Measurements from ENCODE around the gene VPS13A.

The VPS13A gene

GRCh38 chr9:77453825-77454647 lies 276.7 kb downstream of the VPS13A start:
- Histone ChIP-seq H3K9ac (ENCODE audit: low read depth, low read length) (no peak overlapping the region), H3K9me3 (ENCODE audit: control insufficient read depth, insufficient read depth, low read length) (no peaks in the 10 kb centered on the region), H3K4me1 (ENCODE audit: insufficient read depth, low read length) (peaks cover 9% of the 10 kb centered on the region; the same call in 1 of the 2 replicates), H3K36me3 (ENCODE audit: insufficient read depth, low read length) (no peaks in the 10 kb centered on the region)

- Histone ChIP-seq H3K4me1 (ENCODE audit: insufficient read depth, low read length) (peaks cover 9% of the 10 kb centered on the region; the same call in 1 of the 2 replicates), H3K9me3 (ENCODE audit: control insufficient read depth, insufficient read depth, low read length) (no peaks in the 10 kb centered on the region), H3K36me3 (ENCODE audit: insufficient read depth, low read length) (no peaks in the 10 kb centered on the region), H3K9ac (ENCODE audit: low read depth, low read length) (no peak overlapping the region)
Measured at GRCh38 chr9:77454663-77455062, 277.3 kb downstream of the VPS13A start.

GRCh38 chr9:77455312-77455927 lies 278.1 kb downstream of the VPS13A start:
- Histone ChIP-seq H3K9ac (ENCODE audit: low read depth, low read length) (no peak overlapping the region), H3K4me1 (ENCODE audit: insufficient read depth, low read length) (peaks cover 9% of the 10 kb centered on the region; the same call in 1 of the 2 replicates), H3K9me3 (ENCODE audit: control insufficient read depth, insufficient read depth, low read length) (no peaks in the 10 kb centered on the region), H3K36me3 (ENCODE audit: insufficient read depth, low read length) (no peaks in the 10 kb centered on the region)

GRCh38 chr9:77456829-77457437 lies 279.6 kb downstream of the VPS13A start:
- Histone ChIP-seq H3K4me1 (ENCODE audit: insufficient read depth, low read length) (peaks cover 9% of the 10 kb centered on the region; the same call in 1 of the 2 replicates), H3K9ac (ENCODE audit: low read depth, low read length) (no peak overlapping the region), H3K36me3 (ENCODE audit: insufficient read depth, low read length) (no peaks in the 10 kb centered on the region)

GRCh38 chr9:77457916-77458592 lies 280.7 kb downstream of the VPS13A start:
- no peaks in the 10 kb centered on the region for H3K36me3 ChIP-seq (ENCODE audit: insufficient read depth, low read length)
- H3K9ac ChIP-seq (ENCODE audit: low read depth, low read length) = no peak overlapping the region
- H3K9me3 ChIP-seq (ENCODE audit: control insufficient read depth, insufficient read depth, low read length) = no peaks in the 10 kb centered on the region
- H3K4me1 ChIP-seq (ENCODE audit: insufficient read depth, low read length) = peaks cover 9% of the 10 kb centered on the region; the same call in 1 of the 2 replicates

More at GRCh38 chr9:77456829-77457437, 279.6 kb downstream of the VPS13A start:
- no peaks in the 10 kb centered on the region for H3K9me3 ChIP-seq (ENCODE audit: control insufficient read depth, insufficient read depth, low read length)

DNA sequence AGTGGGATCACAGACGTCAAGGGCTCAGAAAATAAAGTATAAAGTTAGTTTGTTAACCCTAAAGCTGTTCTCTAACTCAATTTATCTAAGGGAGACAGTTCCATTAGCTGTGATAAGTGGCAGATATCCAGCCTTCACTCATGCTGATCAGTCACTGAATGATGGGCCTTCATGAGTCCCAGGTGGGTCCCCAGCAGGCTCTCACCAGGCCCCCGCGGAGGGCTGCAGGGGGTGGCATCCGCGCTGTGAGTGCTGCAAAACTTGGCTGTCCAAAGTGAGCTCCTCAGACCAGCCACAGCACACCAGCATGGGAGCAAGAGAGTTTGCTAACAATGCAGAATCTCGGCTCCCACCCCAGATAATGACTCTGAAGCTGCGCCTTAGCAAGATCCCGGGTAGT lies 283.6 kb downstream of the VPS13A start:
- Histone ChIP-seq H3K4me1 (ENCODE audit: insufficient read depth, low read length) (peaks cover 12% of the 10 kb centered on the region; the same call in 1 of the 2 replicates), H3K36me3 (ENCODE audit: insufficient read depth, low read length) (no peaks in the 10 kb centered on the region), H3K9me3 (ENCODE audit: control insufficient read depth, insufficient read depth, low read length) (no peaks in the 10 kb centered on the region), H3K9ac (ENCODE audit: low read depth, low read length) (no peak overlapping the region)

GRCh38 chr9:77462066-77462465 lies 284.7 kb downstream of the VPS13A start:
- no peaks in the 10 kb centered on the region for H3K9me3 ChIP-seq (ENCODE audit: control insufficient read depth, insufficient read depth, low read length)
- peaks cover 8% of the 10 kb centered on the region; the same call in 1 of the 2 replicates for H3K4me1 ChIP-seq (ENCODE audit: insufficient read depth, low read length)
- no peak overlapping the region for H3K9ac ChIP-seq (ENCODE audit: low read depth, low read length)
- no peaks in the 10 kb centered on the region for H3K36me3 ChIP-seq (ENCODE audit: insufficient read depth, low read length)

DNA sequence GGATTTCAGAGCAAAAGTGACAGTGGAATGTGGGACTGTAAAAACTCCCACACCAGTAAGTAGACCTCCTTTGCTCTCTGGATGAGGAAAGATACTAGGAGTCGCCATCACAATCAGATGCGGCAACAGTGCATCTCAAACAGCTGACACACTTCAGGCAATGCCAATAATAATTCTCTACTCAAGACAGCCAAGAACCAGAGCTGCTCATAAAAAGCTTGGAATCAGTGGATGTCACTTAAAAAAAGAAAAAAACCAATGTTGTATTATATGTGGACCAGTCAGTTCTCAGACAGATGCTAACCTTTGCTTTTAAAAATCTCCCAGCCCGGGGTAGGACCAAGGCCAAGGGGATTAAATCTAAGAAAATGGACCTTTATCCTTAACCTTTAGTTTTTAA lies 285.8 kb downstream of the VPS13A start:
- no peaks in the 10 kb centered on the region for H3K9me3 ChIP-seq (ENCODE audit: control insufficient read depth, insufficient read depth, low read length)
- H3K9ac ChIP-seq (ENCODE audit: low read depth, low read length) = no peak overlapping the region
- peaks cover 7% of the 10 kb centered on the region; the same call in 1 of the 2 replicates for H3K4me1 ChIP-seq (ENCODE audit: insufficient read depth, low read length)
- no peaks in the 10 kb centered on the region for H3K36me3 ChIP-seq (ENCODE audit: insufficient read depth, low read length)

GRCh38 chr9:77464661-77465060 lies 287.3 kb downstream of the VPS13A start:
- Histone ChIP-seq H3K9ac (ENCODE audit: low read depth, low read length) (no peak overlapping the region), H3K36me3 (ENCODE audit: insufficient read depth, low read length) (no peaks in the 10 kb centered on the region), H3K9me3 (ENCODE audit: control insufficient read depth, insufficient read depth, low read length) (no peaks in the 10 kb centered on the region), H3K4me1 (ENCODE audit: insufficient read depth, low read length) (peaks cover 7% of the 10 kb centered on the region; the same call in 1 of the 2 replicates)

DNA sequence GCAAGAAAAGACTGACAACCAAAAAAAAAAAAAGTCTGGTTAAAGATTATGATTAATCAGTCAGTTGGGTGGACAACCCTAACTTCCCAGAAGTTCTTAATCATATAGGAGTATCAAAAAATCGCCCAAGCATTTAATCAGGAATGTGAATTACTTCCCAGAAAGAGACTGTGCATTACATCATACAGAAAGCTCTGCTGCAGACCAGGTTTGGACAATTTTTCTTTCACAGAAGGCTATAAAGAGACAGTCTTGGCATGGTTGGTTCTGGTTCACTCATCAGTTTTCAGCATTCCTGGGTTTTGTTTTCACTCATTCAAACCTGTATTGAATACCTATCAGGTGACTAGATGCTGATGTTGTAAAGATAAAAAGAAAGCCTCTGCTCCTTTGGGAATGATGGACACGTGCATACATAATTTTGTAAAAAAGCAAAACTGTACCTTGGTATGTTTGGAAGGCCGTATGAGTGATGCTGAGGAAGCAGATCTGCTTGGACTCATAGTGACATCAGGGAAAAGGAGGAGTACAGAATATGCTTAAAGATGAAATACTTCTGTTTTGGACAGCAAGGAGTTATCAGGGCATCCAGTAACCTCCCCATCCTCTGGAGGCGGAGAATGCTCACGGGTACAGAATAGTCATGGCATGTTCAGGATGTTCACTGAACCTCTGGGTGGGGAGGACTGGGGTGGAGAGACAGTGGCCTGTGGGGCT lies 292.3 kb downstream of the VPS13A start:
- Histone ChIP-seq H3K4me1 (ENCODE audit: insufficient read depth, low read length) (peaks cover 7% of the 10 kb centered on the region; the same call in 1 of the 2 replicates), H3K9ac (ENCODE audit: low read depth, low read length) (no peak overlapping the region), H3K9me3 (ENCODE audit: control insufficient read depth, insufficient read depth, low read length) (no peaks in the 10 kb centered on the region), H3K36me3 (ENCODE audit: insufficient read depth, low read length) (no peaks in the 10 kb centered on the region)
